GM23338 (cell line): ENCODE results near the gene PASK. TPM values are rescaled to one million over a fixed set of nuclear protein-coding genes. Genes with fewer than 3 reads are reported as not detected.

Experiments used
- ATAC-seq: fragments of 200-7000 bp; cut with Tn5 transposase; 3 replicates; pipeline ENCODE4 v1.9.1; 2020
- DNase-seq: peaks from one replicate; pipeline ENCODE4 v3.0.0-alpha.2; 2015; ENCODE audit warnings: low spot score
- H2AFZ ChIP-seq: fragments of 200-600 bp; sonication (generic); 2 replicates; pipeline ENCODE4 v1.8.0; 2016; ENCODE audit warnings: antibody characterized with exemption, mild to moderate bottlenecking, moderate library complexity
- H3F3A ChIP-seq: fragments of 200-600 bp; sonication (generic); replicated peaks from 2 replicates; pipeline ENCODE4 v1.8.0; 2017; ENCODE audit warnings: antibody characterized with exemption, mixed run types, low read depth
- H3K27ac ChIP-seq: fragments of 200-600 bp; sonication (generic); 2 replicates; pipeline ENCODE4 v1.6.1; 2016; ENCODE audit warnings: low read depth
- H3K27me3 ChIP-seq: fragments of 200-600 bp; sonication (generic); 2 replicates; pipeline ENCODE4 v1.8.0; 2016; ENCODE audit warnings: mild to moderate bottlenecking, mixed run types, moderate library complexity; ENCODE audit not compliant: insufficient read depth
- H3K36me3 ChIP-seq: fragments of 200-600 bp; sonication (generic); 2 replicates; pipeline ENCODE4 v1.8.0; 2016; ENCODE audit warnings: mild to moderate bottlenecking; ENCODE audit not compliant: insufficient read depth
- H3K4me1 ChIP-seq: fragments of 200-600 bp; sonication (generic); 2 replicates; pipeline ENCODE4 v1.8.0; 2016; ENCODE audit warnings: mild to moderate bottlenecking, moderate library complexity; ENCODE audit not compliant: insufficient read depth
- H3K4me2 ChIP-seq: fragments of 200-600 bp; sonication (generic); 2 replicates; pipeline ENCODE4 v1.7.1; 2017; ENCODE audit warnings: mixed run types
- H3K4me3 ChIP-seq: fragments of 200-600 bp; sonication (generic); 2 replicates; pipeline ENCODE4 v1.6.1; 2016; ENCODE audit warnings: mixed run types
- H3K79me2 ChIP-seq: fragments of 200-600 bp; sonication (generic); replicated peaks from 2 replicates; pipeline ENCODE4 v1.8.0; 2017; ENCODE audit warnings: mild to moderate bottlenecking; ENCODE audit not compliant: insufficient read depth
- H3K9me2 ChIP-seq: fragments of 200-600 bp; sonication (generic); 2 replicates; pipeline ENCODE4 v1.8.0; 2017; ENCODE audit not compliant: insufficient read depth
- H4K20me1 ChIP-seq: fragments of 200-600 bp; sonication (generic); replicated peaks from 2 replicates; pipeline ENCODE4 v1.8.0; 2017; ENCODE audit warnings: mild to moderate bottlenecking; ENCODE audit not compliant: insufficient read depth
- H3K27ac Mint-ChIP-seq: 2 replicates; pipeline ENCODE4 v1.8.0; 2020; ENCODE audit warnings: inconsistent platforms, mild to moderate bottlenecking, moderate library complexity, mixed read lengths
- H3K27me3 Mint-ChIP-seq: 3 replicates; pipeline ENCODE4 v1.8.0; 2022; ENCODE audit warnings: low read depth, mild to moderate bottlenecking, moderate library complexity, mixed read lengths, inconsistent platforms; ENCODE audit not compliant: insufficient read depth, poor library complexity
- H3K36me3 Mint-ChIP-seq: 3 replicates; pipeline ENCODE4 v1.8.0; 2021; ENCODE audit warnings: low read depth, mild to moderate bottlenecking, inconsistent platforms, moderate library complexity, mixed read lengths
- H3K4me1 Mint-ChIP-seq: 3 replicates; pipeline ENCODE4 v1.8.0; 2020; ENCODE audit warnings: mild to moderate bottlenecking, inconsistent platforms, mixed read lengths
- H3K4me3 Mint-ChIP-seq: 3 replicates; pipeline ENCODE4 v1.8.0; 2021; ENCODE audit warnings: moderate library complexity, mild to moderate bottlenecking, inconsistent platforms, mixed read lengths
- H3K9me3 Mint-ChIP-seq: 3 replicates; pipeline ENCODE4 v1.8.0; 2020; ENCODE audit warnings: moderate library complexity, mild to moderate bottlenecking, inconsistent platforms, mixed read lengths
- CREB1 ChIP-seq: fragments of 250-450 bp; sonication (Bioruptor Pico); IDR thresholded peaks from 2 replicates; pipeline ENCODE4 v1.5.0; 2020; ENCODE audit warnings: low read depth, mild to moderate bottlenecking, moderate library complexity
- CTCF ChIP-seq, 2 experiments: fragments of 200-600 bp in 1 of 2; sonication (generic) in 1 of 2; conservative IDR thresholded peaks; 2 replicates each; pipeline versions ENCODE4 v1.5.1 to v1.6.1; 2016 to 2017; ENCODE audit warnings: antibody characterized with exemption in 2 of 2, low read depth in 2 of 2, mild to moderate bottlenecking in 2 of 2, moderate library complexity in 1 of 2
- ETS1 ChIP-seq: IDR thresholded peaks from 2 replicates; pipeline ENCODE4 v1.6.1; 2016; ENCODE audit warnings: antibody characterized with exemption
- EZH2phosphoT487 ChIP-seq: fragments of 200-600 bp; sonication (generic); IDR thresholded peaks from one replicate; pipeline ENCODE4 v1.8.1; 2018; ENCODE audit warnings: antibody characterized with exemption; ENCODE audit not compliant: unreplicated experiment
- JUNB ChIP-seq: IDR thresholded peaks from one replicate; pipeline ENCODE4 v1.6.1; 2016; ENCODE audit warnings: antibody characterized with exemption; ENCODE audit not compliant: unreplicated experiment
- POLR2AphosphoS5 ChIP-seq: IDR thresholded peaks from 2 replicates; pipeline ENCODE4 v1.6.1; 2016; ENCODE audit warnings: antibody characterized with exemption, low read depth
- REST ChIP-seq: IDR thresholded peaks from one replicate; pipeline ENCODE4 v1.6.1; 2018; ENCODE audit warnings: antibody characterized with exemption; ENCODE audit not compliant: unreplicated experiment
- STAT1 ChIP-seq: IDR thresholded peaks from one replicate; pipeline ENCODE4 v1.6.1; 2016; ENCODE audit warnings: antibody characterized with exemption; ENCODE audit not compliant: unreplicated experiment
- ZNF331 ChIP-seq: fragments of 250-450 bp; sonication (Bioruptor Pico); IDR thresholded peaks from 2 replicates; pipeline ENCODE4 v1.5.0; 2020; ENCODE audit warnings: low read depth, mild to moderate bottlenecking, moderate library complexity
- polyA plus RNA-seq: library from polyadenylated mRNA; unstranded; fragments of >200 nt; fragmentation: Nextera tagmentation; extraction: Ambion mirVana; gene quantifications from 2 replicates; pipeline ENCODE4 v1.2.1, GENCODE V29; 2016
- total RNA-seq: library from RNA; depleted of rRNA; stranded (reverse); fragments of >200 nt; shearing (Covaris generic); gene quantifications from 2 replicates; pipeline ENCODE4 v1.2.3, GENCODE V29; 2014

Gene PASK
- total and polyA plus RNA-seq, 2 experiments from 2014 or later: 12.5 to 38.4 TPM

- no peak for TF ChIP-seq EZH2phosphoT487
- no peak for TF ChIP-seq STAT1
- no peak for TF ChIP-seq ZNF331 (CRISPR knock-in tag)
- no peak for TF ChIP-seq ETS1
Measured at GRCh38 chr2:241082341-241083090, 66.8 kb downstream of the PASK start (continued).

DNA sequence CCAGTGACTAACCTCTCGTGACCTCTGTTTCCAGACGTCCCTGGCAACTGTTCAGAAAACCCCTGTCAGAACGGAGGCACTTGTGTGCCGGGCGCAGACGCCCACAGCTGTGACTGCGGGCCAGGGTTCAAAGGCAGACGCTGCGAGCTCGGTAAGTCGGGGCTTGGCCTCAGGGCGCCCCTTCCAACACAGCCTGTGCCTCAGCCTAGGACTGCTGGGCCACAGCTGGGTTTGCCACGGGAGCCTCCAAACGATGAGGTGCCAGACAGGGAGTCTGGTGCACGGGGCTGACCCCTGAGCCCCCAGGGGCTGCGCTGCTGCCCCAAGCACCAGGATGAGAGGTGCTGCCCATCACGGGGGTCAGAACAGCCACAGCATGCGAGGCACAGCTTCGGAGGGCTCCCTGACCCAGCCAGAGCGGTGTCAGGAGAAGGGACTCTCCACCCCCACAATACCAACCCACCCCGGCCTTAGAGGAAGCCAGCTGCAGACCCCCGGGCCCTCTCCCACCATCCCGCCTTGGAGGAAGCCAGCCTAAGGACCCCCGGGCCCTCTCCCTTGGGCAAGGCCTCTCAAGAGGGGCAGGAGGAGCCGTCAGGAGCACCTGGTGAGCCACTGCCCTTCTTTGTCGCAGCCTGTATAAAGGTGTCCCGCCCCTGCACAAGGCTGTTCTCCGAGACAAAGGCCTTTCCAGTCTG lies 67.5 kb downstream of the PASK start:
- H3K4me3 Mint-ChIP-seq: no peak overlapping the region
- peaks cover 2% of the 10 kb centered on the region for H3K27me3 Mint-ChIP-seq
- Histone ChIP-seq H3K4me3 (no peak overlapping the region), H3K36me3 (no peaks in the 10 kb centered on the region), H3F3A (no peaks in the 10 kb centered on the region), H4K20me1 (no peaks in the 10 kb centered on the region; the same call in 1 of the 2 replicates), H3K4me1 (no peaks in the 10 kb centered on the region), H3K27ac (no peak overlapping the region), H3K27me3 (no peaks in the 10 kb centered on the region), H3K4me2 (no peak overlapping the region), H2AFZ (no peak overlapping the region), H3K9me2 (no peaks in the 10 kb centered on the region), H3K79me2 (no peaks in the 10 kb centered on the region)
- ATAC-seq: peak; percentile 21
- no peaks in the 10 kb centered on the region for H3K9me3 Mint-ChIP-seq
- peaks cover 16% of the 10 kb centered on the region for H3K36me3 Mint-ChIP-seq
- H3K27ac Mint-ChIP-seq: no peak overlapping the region; the same call in 1 of the 2 replicates
- DNase-seq: no peak
- H3K4me1 Mint-ChIP-seq: no peaks in the 10 kb centered on the region
- TF ChIP-seq POLR2AphosphoS5: no peak; the same call in 1 of the 2 replicates
- no peak for TF ChIP-seq REST
- no peak for TF ChIP-seq ETS1
- no peak for TF ChIP-seq CTCF (conservative IDR thresholded peaks at IDR 0.05; ENCODE audit: low read depth in 2 of 2)
- no peak for TF ChIP-seq JUNB
- no peak for TF ChIP-seq STAT1
- TF ChIP-seq EZH2phosphoT487: no peak
- no peak for TF ChIP-seq CREB1 (CRISPR knock-in tag)
